ENCODE data around the gene NCR2. TPM values are rescaled to one million over a fixed set of nuclear protein-coding genes. Genes with fewer than 3 reads are reported as not detected.

The NCR2 gene, protein sequence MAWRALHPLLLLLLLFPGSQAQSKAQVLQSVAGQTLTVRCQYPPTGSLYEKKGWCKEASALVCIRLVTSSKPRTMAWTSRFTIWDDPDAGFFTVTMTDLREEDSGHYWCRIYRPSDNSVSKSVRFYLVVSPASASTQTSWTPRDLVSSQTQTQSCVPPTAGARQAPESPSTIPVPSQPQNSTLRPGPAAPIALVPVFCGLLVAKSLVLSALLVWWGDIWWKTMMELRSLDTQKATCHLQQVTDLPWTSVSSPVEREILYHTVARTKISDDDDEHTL
- total RNA-seq, result not detected

GRCh38 chr6:41335296-41335695 lies at the start of gene NCR2:
Gene NCR2 (plus strand): TSS chr6:41335608. CDS start chr6:41335877, 269 bp downstream.
- H3K27me3 ChIP-seq, result no peaks in the 10 kb centered on the region
- no peak for DNase-seq (ENCODE audit: low spot score in 2 of 2)
- TF ChIP-seq CTCF (IDR thresholded peaks at IDR 0.05), result no peak
- no peak within 1 kb of the TSS for H3K27ac ChIP-seq
- intact Hi-C loops (cut with DNase I), result no loop called here
- no peaks in the 10 kb centered on the region for H3K9me3 ChIP-seq
- H3K36me3 ChIP-seq, result no peaks in the 10 kb centered on the region
- no peak within 1 kb of the TSS for H3K4me3 ChIP-seq
- H3K4me1 ChIP-seq, result no peaks in the 10 kb centered on the region

DNA sequence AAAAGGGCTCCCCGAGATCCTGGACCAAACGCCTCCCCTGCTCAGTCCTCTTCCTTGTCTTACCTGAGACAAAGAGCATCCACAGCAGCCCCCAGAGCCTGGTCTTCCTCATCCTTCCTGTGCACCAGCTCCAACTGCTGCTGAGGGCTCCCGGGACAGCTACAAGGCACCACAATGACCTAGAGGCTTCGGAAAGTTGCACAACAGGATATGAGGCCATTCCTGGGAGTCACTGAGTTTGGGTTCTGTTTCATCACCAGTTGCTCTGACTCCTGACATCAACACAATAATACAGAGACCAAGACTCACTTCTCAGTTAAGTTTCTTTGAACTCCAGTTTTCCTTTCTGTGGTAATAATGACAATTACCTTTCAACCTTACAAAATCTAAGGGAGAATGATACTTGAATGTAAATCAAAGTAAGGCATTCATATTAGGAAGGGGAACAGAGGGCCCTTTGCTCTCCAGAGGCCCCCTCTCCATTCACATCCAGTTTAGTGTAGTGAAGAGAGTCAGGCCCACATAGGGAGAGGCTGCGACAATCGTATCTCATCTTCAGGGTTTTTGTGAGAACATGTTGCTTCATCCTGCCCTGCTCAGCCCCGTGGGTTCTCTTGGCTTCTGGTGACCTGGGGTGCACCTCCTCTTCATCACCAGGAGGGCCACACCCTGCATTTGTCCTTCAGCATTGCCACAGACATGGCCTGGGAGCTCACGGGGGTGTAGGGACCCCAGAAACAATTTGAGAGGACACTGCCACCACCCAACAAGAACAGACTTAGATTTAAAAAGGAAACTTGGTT lies 48.7 kb upstream of the NCR2 start, which contains the start of gene TREM1:
Gene TREM1, minus strand, starts transcription at position 139 of the 803 bp plus-strand sequence. Its CDS starts 27 bp downstream, at position 112.
- Histone ChIP-seq H3K9me3 (no peaks in the 10 kb centered on the region), H3K4me1 (no peaks in the 10 kb centered on the region), H3K36me3 (no peaks in the 10 kb centered on the region), H3K27ac (peak within 1 kb of the TSS in 1 of 2 donors; percentile 43), H3K4me3 (no peak within 1 kb of the TSS), H3K27me3 (no peaks in the 10 kb centered on the region)
- no peak for TF ChIP-seq CTCF (IDR thresholded peaks at IDR 0.05)
- peak; percentile 36 to 79 for DNase-seq (ENCODE audit: low spot score in 2 of 2)
- intact Hi-C loops (cut with DNase I), result no loop called here

GRCh38 chr6:41288030-41288753 lies 47.2 kb upstream of the NCR2 start:
- DNase-seq (ENCODE audit: low spot score in 2 of 2), result no peak
- no peaks in the 10 kb centered on the region for H3K36me3 ChIP-seq
- H3K27ac ChIP-seq, result no peak overlapping the region
- intact Hi-C loops (cut with DNase I), result no loop called here
- no peak overlapping the region for H3K4me3 ChIP-seq
- no peaks in the 10 kb centered on the region for H3K4me1 ChIP-seq
- no peaks in the 10 kb centered on the region for H3K27me3 ChIP-seq
- no peak for TF ChIP-seq CTCF (IDR thresholded peaks at IDR 0.05)
- H3K9me3 ChIP-seq, result no peaks in the 10 kb centered on the region

GRCh38 chr6:41288754-41289129 lies 46.7 kb upstream of the NCR2 start:
- Histone ChIP-seq H3K36me3 (no peaks in the 10 kb centered on the region), H3K4me1 (no peaks in the 10 kb centered on the region), H3K27ac (no peak overlapping the region), H3K4me3 (no peak overlapping the region), H3K27me3 (no peaks in the 10 kb centered on the region), H3K9me3 (no peaks in the 10 kb centered on the region)
- no peak for DNase-seq (ENCODE audit: low spot score in 2 of 2)
- no peak for TF ChIP-seq CTCF (IDR thresholded peaks at IDR 0.05)
- intact Hi-C loops (cut with DNase I), result no loop called here

DNA sequence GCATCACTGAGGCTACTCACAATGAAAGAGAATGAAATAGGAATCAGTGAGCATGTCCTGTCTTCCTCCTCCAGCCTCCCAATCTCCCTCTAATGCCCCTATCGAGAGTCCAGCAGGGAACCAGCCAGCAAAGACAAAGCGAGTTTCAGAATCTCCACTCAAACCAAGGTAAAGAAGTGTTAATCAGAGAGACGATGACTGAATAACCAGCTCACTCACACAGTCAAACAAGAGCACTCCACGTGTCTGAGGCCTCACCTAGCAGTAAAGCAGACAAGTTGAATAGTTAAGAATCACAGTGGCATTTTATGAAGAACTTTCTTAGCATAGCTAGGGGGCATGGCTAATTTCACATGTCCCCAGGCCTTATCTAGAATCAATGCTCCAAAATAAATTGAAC lies 45.6 kb upstream of the NCR2 start:
- intact Hi-C loops (cut with DNase I), result no loop called here
- no peaks in the 10 kb centered on the region for H3K4me1 ChIP-seq
- no peak for DNase-seq (ENCODE audit: low spot score in 2 of 2)
- no peaks in the 10 kb centered on the region for H3K27me3 ChIP-seq
- H3K9me3 ChIP-seq, result no peaks in the 10 kb centered on the region
- no peak overlapping the region for H3K4me3 ChIP-seq
- no peak overlapping the region for H3K27ac ChIP-seq
- no peak for TF ChIP-seq CTCF (IDR thresholded peaks at IDR 0.05)
- no peaks in the 10 kb centered on the region for H3K36me3 ChIP-seq
